Astrocyte (in vitro differentiated cells and primary cell): ENCODE data around the gene PSMD1. TPM values are rescaled to one million over a fixed set of nuclear protein-coding genes. Genes with fewer than 3 reads are reported as not detected.

Source experiments
- DNase-seq: peaks from one replicate; pipeline ENCODE4 v3.0.0-alpha.2; 2010; ENCODE audit warnings: low read depth
- FAIRE-seq: peaks from 2 replicates; lab custom pipeline; 2011; peaks lifted over from hg19 to GRCh38; lab: Jason Lieb, UNC
- H2AFZ ChIP-seq: 2 replicates; pipeline ENCODE4 v1.6.0; 2012; ENCODE audit warnings: low read depth, low read length, inconsistent platforms
- H3K27ac ChIP-seq: 2 replicates; pipeline ENCODE4 v1.5.1; 2011; ENCODE audit warnings: low read depth, low read length, inconsistent platforms
- H3K27me3 ChIP-seq: 2 replicates; pipeline ENCODE4 v1.6.0; 2011; ENCODE audit warnings: low read length, inconsistent platforms; ENCODE audit not compliant: insufficient read depth
- H3K36me3 ChIP-seq: 2 replicates; pipeline ENCODE4 v1.5.1; 2011; ENCODE audit warnings: low read length, inconsistent platforms; ENCODE audit not compliant: insufficient read depth
- H3K4me1 ChIP-seq: 2 replicates; pipeline ENCODE4 v1.5.1; 2011; ENCODE audit warnings: low read length, inconsistent platforms; ENCODE audit not compliant: insufficient read depth
- H3K4me2 ChIP-seq: 2 replicates; pipeline ENCODE4 v1.6.0; 2012; ENCODE audit warnings: low read length, inconsistent platforms
- H3K4me3 ChIP-seq: 2 replicates; pipeline ENCODE4 v1.5.1; 2011; ENCODE audit warnings: low read depth, mild to moderate bottlenecking, low read length, inconsistent platforms; ENCODE audit not compliant: insufficient read depth
- H3K79me2 ChIP-seq: 2 replicates; pipeline ENCODE4 v1.6.0; 2012; ENCODE audit warnings: mild to moderate bottlenecking, low read length, inconsistent platforms; ENCODE audit not compliant: insufficient read depth
- H3K9ac ChIP-seq: 2 replicates; pipeline ENCODE4 v1.6.0; 2012; ENCODE audit warnings: mild to moderate bottlenecking, low read length, inconsistent platforms
- H3K9me3 ChIP-seq: 2 replicates; pipeline ENCODE4 v1.5.1; 2012; ENCODE audit warnings: low read depth, mild to moderate bottlenecking, low read length, inconsistent platforms; ENCODE audit not compliant: insufficient read depth
- H4K20me1 ChIP-seq: 2 replicates; pipeline ENCODE4 v1.6.0; 2012; ENCODE audit warnings: low read length, inconsistent platforms; ENCODE audit not compliant: insufficient read depth
- H3K27ac Mint-ChIP-seq: one replicate; pipeline ENCODE4 v1.8.0; 2021; ENCODE audit warnings: mild to moderate bottlenecking, mixed read lengths; ENCODE audit not compliant: unreplicated experiment
- H3K27me3 Mint-ChIP-seq: one replicate; pipeline ENCODE4 v1.8.0; 2021; ENCODE audit warnings: low read depth, mixed read lengths; ENCODE audit not compliant: unreplicated experiment
- H3K36me3 Mint-ChIP-seq: one replicate; pipeline ENCODE4 v1.8.0; 2021; ENCODE audit warnings: low read depth, mixed read lengths; ENCODE audit not compliant: unreplicated experiment
- H3K4me1 Mint-ChIP-seq: one replicate; pipeline ENCODE4 v1.8.0; 2021; ENCODE audit warnings: low read depth, mixed read lengths; ENCODE audit not compliant: unreplicated experiment
- H3K4me3 Mint-ChIP-seq: one replicate; pipeline ENCODE4 v1.8.0; 2021; ENCODE audit warnings: mild to moderate bottlenecking, moderate library complexity, mixed read lengths; ENCODE audit not compliant: unreplicated experiment
- H3K9me3 Mint-ChIP-seq: one replicate; pipeline ENCODE4 v1.8.0; 2021; ENCODE audit warnings: mild to moderate bottlenecking, mixed read lengths; ENCODE audit not compliant: unreplicated experiment
- CTCF ChIP-seq: IDR thresholded peaks from 2 replicates; pipeline ENCODE4 v1.5.1; 2011; ENCODE audit warnings: low read depth, mild to moderate bottlenecking, inconsistent platforms, low read length, moderate library complexity; ENCODE audit not compliant: insufficient read depth
- EZH2 ChIP-seq: IDR thresholded peaks from 2 replicates; pipeline ENCODE4 v1.6.1; 2012; ENCODE audit warnings: mild to moderate bottlenecking, low read length, inconsistent platforms; ENCODE audit not compliant: insufficient read depth
- total RNA-seq: library from RNA; stranded (reverse); gene quantifications from 2 replicates; pipeline ENCODE4 v1.2.1, GENCODE V29; 2021

Gene PSMD1
- total RNA-seq, 1 donor from 2014 or later = 151 TPM

- H3K36me3 Mint-ChIP-seq = peaks cover 28% of the 10 kb centered on the region
- no peak for FAIRE-seq
- peaks cover 12% of the 10 kb centered on the region for H3K4me1 ChIP-seq
- TF ChIP-seq CTCF (no peak), EZH2 (no peak)
- peaks cover 35% of the 10 kb centered on the region for H3K36me3 ChIP-seq
- H3K9me3 Mint-ChIP-seq = no peaks in the 10 kb centered on the region
- peak overlapping the region; percentile 59 for H3K4me2 ChIP-seq
- peaks cover 23% of the 10 kb centered on the region for H4K20me1 ChIP-seq
- H3K79me2 ChIP-seq = peaks cover 7% of the 10 kb centered on the region
- H3K4me1 Mint-ChIP-seq = peaks cover 4% of the 10 kb centered on the region
- no peaks in the 10 kb centered on the region for H3K9me3 ChIP-seq
- no peak overlapping the region for H3K4me3 Mint-ChIP-seq
- no peak overlapping the region for H2AFZ ChIP-seq
- H3K9ac ChIP-seq = peak overlapping the region; percentile 54
- peak overlapping the region; percentile 85 for H3K27ac ChIP-seq
- DNase-seq = peak; percentile 93
- H3K27ac Mint-ChIP-seq = no peak overlapping the region
- no peak overlapping the region for H3K4me3 ChIP-seq
- no peaks in the 10 kb centered on the region for H3K27me3 ChIP-seq
- no peaks in the 10 kb centered on the region for H3K27me3 Mint-ChIP-seq
Observed at GRCh38 chr2:231212329-231212845, 155.7 kb downstream of the PSMD1 start.

- no peak for DNase-seq
- FAIRE-seq = no peak
- Mint-ChIP-seq H3K4me3 (no peak overlapping the region), H3K9me3 (no peaks in the 10 kb centered on the region), H3K27ac (no peak overlapping the region), H3K27me3 (no peaks in the 10 kb centered on the region), H3K36me3 (peaks cover 22% of the 10 kb centered on the region), H3K4me1 (no peaks in the 10 kb centered on the region)
- TF ChIP-seq EZH2 = no peak
- TF ChIP-seq CTCF = no peak
- Histone ChIP-seq H3K4me1 (peaks cover 12% of the 10 kb centered on the region), H3K79me2 (peaks cover 7% of the 10 kb centered on the region), H3K36me3 (peaks cover 35% of the 10 kb centered on the region), H3K9ac (no peak overlapping the region), H4K20me1 (peaks cover 17% of the 10 kb centered on the region), H2AFZ (no peak overlapping the region), H3K27me3 (no peaks in the 10 kb centered on the region), H3K4me2 (no peak overlapping the region), H3K27ac (no peak overlapping the region), H3K9me3 (no peaks in the 10 kb centered on the region), H3K4me3 (no peak overlapping the region)
Observed at GRCh38 chr2:231213931-231214642, 157.4 kb downstream of the PSMD1 start.

- Histone ChIP-seq H3K4me1 (no peaks in the 10 kb centered on the region), H3K4me3 (no peak overlapping the region), H2AFZ (no peak overlapping the region), H3K79me2 (peaks cover 7% of the 10 kb centered on the region), H3K9ac (no peak overlapping the region), H3K4me2 (no peak overlapping the region), H3K27ac (no peak overlapping the region), H4K20me1 (peaks cover 12% of the 10 kb centered on the region), H3K36me3 (peaks cover 47% of the 10 kb centered on the region), H3K27me3 (no peaks in the 10 kb centered on the region), H3K9me3 (no peaks in the 10 kb centered on the region)
- Mint-ChIP-seq H3K27ac (no peak overlapping the region), H3K27me3 (no peaks in the 10 kb centered on the region), H3K4me3 (no peak overlapping the region), H3K36me3 (peaks cover 29% of the 10 kb centered on the region), H3K9me3 (peaks cover 1% of the 10 kb centered on the region), H3K4me1 (peaks cover 4% of the 10 kb centered on the region)
- TF ChIP-seq CTCF = no peak
- no peak for TF ChIP-seq EZH2
- FAIRE-seq (no peak), DNase-seq (no peak)
Observed at GRCh38 chr2:231218366-231218765, 161.7 kb downstream of the PSMD1 start.
